Spleen (tissue), 11 donors: ENCODE results near the gene MUC13. TPM values are rescaled to one million over a fixed set of nuclear protein-coding genes. Genes with fewer than 3 reads are reported as not detected.

Experiments used
- DNase-seq: peaks from one replicate; pipeline ENCODE4 v3.0.0-alpha.2; 2020
- H3K27ac ChIP-seq, 8 donors: fragments of 200-600 bp; sonication (generic) in 7 of 8; 1 replicate in 4 of 8; 2 replicates in 4 of 8; pipeline versions ENCODE4 v1.5.0 to v1.8.0; 2016 to 2021; ENCODE audit warnings: inconsistent platforms in 4 of 8, mild to moderate bottlenecking in 4 of 8, moderate library complexity in 1 of 8
- H3K27me3 ChIP-seq, 7 donors: fragments of 200-600 bp; sonication (generic) in 6 of 7; replicated peaks in 1 of 7; 1 replicate in 4 of 7; 2 replicates in 3 of 7; pipeline versions ENCODE4 v1.5.0 to v1.8.0; 2016 to 2021; ENCODE audit warnings: inconsistent platforms in 3 of 7, mild to moderate bottlenecking in 1 of 7
- H3K36me3 ChIP-seq, 6 donors: fragments of 200-600 bp; sonication (generic) in 5 of 6; 1 replicate in 4 of 6; 2 replicates in 2 of 6; pipeline versions ENCODE4 v1.5.0 to v1.8.0; 2016 to 2021; ENCODE audit warnings: inconsistent platforms in 2 of 6
- H3K4me1 ChIP-seq, 6 donors: fragments of 200-600 bp; sonication (generic) in 5 of 6; 1 replicate in 3 of 6; 2 replicates in 3 of 6; pipeline versions ENCODE4 v1.5.0 to v1.8.0; 2016 to 2021; ENCODE audit warnings: inconsistent platforms in 3 of 6
- H3K4me3 ChIP-seq, 8 donors: fragments of 200-600 bp; sonication (generic) in 7 of 8; 1 replicate in 4 of 8; 2 replicates in 4 of 8; pipeline versions ENCODE4 v1.5.0 to v1.8.0; 2016 to 2021; ENCODE audit warnings: inconsistent platforms in 4 of 8, mild to moderate bottlenecking in 4 of 8, moderate library complexity in 2 of 8
- H3K9me3 ChIP-seq, 8 donors: fragments of 200-600 bp; sonication (generic) in 7 of 8; 1 replicate in 4 of 8; 2 replicates in 4 of 8; pipeline versions ENCODE4 v1.5.0 to v1.8.0; 2016 to 2021; ENCODE audit warnings: inconsistent platforms in 4 of 8
- POLR2A ChIP-seq, 3 donors: fragments of 450-650 bp; IDR thresholded peaks; one replicate each; pipeline ENCODE4 v1.5.1; 2017; ENCODE audit warnings: antibody characterized with exemption in 3 of 3, mild to moderate bottlenecking in 1 of 3
- POLR2AphosphoS5 ChIP-seq, 3 donors: sonication (generic); formaldehyde crosslinking; IDR thresholded peaks; one replicate each; pipeline ENCODE4 v1.5.1; 2017; ENCODE audit warnings: antibody characterized with exemption in 3 of 3
- WGBS, 5 donors: extraction: QIAGEN DNeasy Blood & Tissue Kit in 3 of 5; methylation state at CpG; one replicate each; pipeline versions ENCODE4 v1.1.5 to v1.1.7; 2013 to 2018; 5-methylcytosine and 5-hydroxymethylcytosine counted together
- intact Hi-C: fragments of 100-400 bp; cut with DNase I; formaldehyde crosslinking; loops from one replicate; pipeline ENCODE4 v1.15.0; 2023; ENCODE audit warnings: low total_unique reads
- polyA plus RNA-seq, 3 donors: library from polyadenylated mRNA; stranded (reverse); fragments of 200-250 nt; gene quantifications; one replicate each; pipeline ENCODE4 v1.2.1, GENCODE V29; 2013
- total RNA-seq, 7 donors: library from RNA; depleted of rRNA in 3 of 7; stranded (reverse); fragments of >200 nt in 3 of 7; fragmentation: NEBNext Ultra II Directional in 4 of 7; extraction: Animal tissue kit (Norgen Biotek cat#: 25700) in 4 of 7; gene quantifications; one replicate each; pipeline versions ENCODE4 v1.1.0 to v1.2.1, GENCODE V29; 2016 to 2021
- TF ChIP-seq, protein P1 (sequence below), 11 experiments: fragments of 200-600 bp in 7 of 11; fragments of 450-650 bp in 4 of 11; sonication (generic) in 4 of 11; IDR thresholded peaks in 8 of 11; conservative IDR thresholded peaks in 3 of 11; 1 replicate in 7 of 11; 2 replicates in 4 of 11; pipeline versions ENCODE4 v1.4.0 to v1.8.0; 2016 to 2021; ENCODE audit warnings: antibody characterized with exemption in 11 of 11, inconsistent platforms in 4 of 11, mild to moderate bottlenecking in 1 of 11
- donor health status: healthy with polysubstance abuse.
- donor health status: DM: no; HTN: no; CAD: no; lungs with moderate emphysema.
- donor health status: DM: no; HTN: no; CAD: no.
- donor health status: Bipolar disorder and iron deficiency.
- donor health status: healthy.
- donor health status: DM: no; HTN: no; CAD: no.
- donor health status: DM: yes; HTN: yes; CAD: no.

The MUC13 gene
- total and polyA plus RNA-seq, 10 donors, result 0.06 to 0.93 (median 0.17) TPM; not detected in 4

DNA sequence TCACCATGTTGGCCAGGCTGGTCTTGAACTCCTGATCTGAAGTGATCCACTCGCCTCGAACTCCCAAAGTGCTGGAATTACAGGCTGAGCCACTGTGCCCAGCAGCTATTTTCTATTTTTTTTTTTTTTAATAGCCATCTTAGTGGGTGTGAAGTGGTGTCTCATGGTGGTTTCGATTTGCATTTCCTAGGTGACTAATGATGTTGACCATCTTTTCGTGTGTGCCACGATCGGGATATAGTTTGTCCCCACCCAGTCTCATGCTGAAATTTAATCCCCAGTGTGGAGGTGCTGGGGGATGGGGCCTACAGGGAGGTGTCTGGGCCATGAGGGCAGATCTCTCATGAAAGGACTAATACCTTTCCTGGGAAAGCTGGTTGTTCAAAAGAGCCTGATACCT lies 41.8 kb upstream of the MUC13 start:
- H3K27ac ChIP-seq, result no peak overlapping the region
- H3K4me1 ChIP-seq, result no peaks in the 10 kb centered on the region
- intact Hi-C loops, result no loop called here
- no peaks in the 10 kb centered on the region for H3K9me3 ChIP-seq
- 84 to 92% (median 89%) methylated on average over 6 of the region's 6 CpGs for WGBS, 5 donors
- TF ChIP-seq POLR2A (IDR thresholded peaks at IDR 0.05) (no peak), POLR2AphosphoS5 (IDR thresholded peaks at IDR 0.05) (no peak)
- TF ChIP-seq, protein P1, sequence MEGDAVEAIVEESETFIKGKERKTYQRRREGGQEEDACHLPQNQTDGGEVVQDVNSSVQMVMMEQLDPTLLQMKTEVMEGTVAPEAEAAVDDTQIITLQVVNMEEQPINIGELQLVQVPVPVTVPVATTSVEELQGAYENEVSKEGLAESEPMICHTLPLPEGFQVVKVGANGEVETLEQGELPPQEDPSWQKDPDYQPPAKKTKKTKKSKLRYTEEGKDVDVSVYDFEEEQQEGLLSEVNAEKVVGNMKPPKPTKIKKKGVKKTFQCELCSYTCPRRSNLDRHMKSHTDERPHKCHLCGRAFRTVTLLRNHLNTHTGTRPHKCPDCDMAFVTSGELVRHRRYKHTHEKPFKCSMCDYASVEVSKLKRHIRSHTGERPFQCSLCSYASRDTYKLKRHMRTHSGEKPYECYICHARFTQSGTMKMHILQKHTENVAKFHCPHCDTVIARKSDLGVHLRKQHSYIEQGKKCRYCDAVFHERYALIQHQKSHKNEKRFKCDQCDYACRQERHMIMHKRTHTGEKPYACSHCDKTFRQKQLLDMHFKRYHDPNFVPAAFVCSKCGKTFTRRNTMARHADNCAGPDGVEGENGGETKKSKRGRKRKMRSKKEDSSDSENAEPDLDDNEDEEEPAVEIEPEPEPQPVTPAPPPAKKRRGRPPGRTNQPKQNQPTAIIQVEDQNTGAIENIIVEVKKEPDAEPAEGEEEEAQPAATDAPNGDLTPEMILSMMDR (IDR thresholded peaks at IDR 0.05 in 8 of 11, conservative IDR thresholded peaks at IDR 0.05 in 3 of 11), result no peak
- no peaks in the 10 kb centered on the region for H3K27me3 ChIP-seq
- H3K4me3 ChIP-seq, result no peak overlapping the region
- peaks cover 0 to 90% (median 25%) of the 10 kb centered on the region in 6 donors for H3K36me3 ChIP-seq
- DNase-seq, result no peak

DNA sequence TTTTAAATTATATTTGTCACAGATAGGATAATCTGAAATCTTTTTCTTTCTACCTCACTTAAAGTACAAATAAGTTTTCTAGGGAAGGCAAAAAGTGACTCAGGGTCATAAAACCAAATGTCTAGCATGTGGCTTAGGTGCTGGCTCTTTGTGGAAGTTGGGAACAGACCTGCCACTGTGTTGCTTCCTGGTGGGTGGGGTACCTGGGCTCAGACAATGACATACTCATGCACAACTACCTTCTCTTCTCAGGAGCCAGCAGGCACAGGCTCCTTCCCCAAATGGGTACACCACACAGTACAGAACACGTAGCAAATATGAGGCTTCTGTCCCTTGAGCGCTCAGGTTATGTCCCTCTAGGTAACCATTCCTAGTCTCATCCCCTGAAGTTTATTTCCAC lies 40.1 kb upstream of the MUC13 start:
- Histone ChIP-seq H3K27ac (no peak overlapping the region), H3K4me1 (peaks cover 0 to 3% (median 0%) of the 10 kb centered on the region in 6 donors), H3K27me3 (no peaks in the 10 kb centered on the region), H3K4me3 (no peak overlapping the region), H3K9me3 (no peaks in the 10 kb centered on the region), H3K36me3 (peaks cover 0 to 94% (median 41%) of the 10 kb centered on the region in 6 donors)
- intact Hi-C loops, result no loop called here
- no peak for TF ChIP-seq POLR2AphosphoS5 (IDR thresholded peaks at IDR 0.05)
- 94 to 99% (median 96%) methylated on average over 2 of the region's 2 CpGs for WGBS, 5 donors
- no peak for DNase-seq

DNA sequence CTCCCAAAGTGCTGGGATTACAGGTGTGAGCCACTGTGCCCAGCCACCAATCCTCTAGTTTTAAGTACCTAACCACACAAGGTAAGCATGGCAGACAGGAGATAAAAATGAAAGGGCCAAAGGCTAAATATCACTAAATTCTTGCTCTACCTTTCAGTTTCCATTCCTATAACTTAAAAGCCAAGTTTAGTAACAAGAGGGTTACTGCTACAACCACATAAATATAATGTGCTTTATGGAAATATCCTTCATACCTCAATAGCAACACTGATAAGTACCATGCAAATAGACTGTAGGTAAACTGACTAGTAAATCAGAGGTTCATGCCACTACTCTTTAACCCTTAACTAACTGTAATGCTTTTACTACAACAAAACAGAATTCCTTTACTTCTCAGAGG lies 38.7 kb upstream of the MUC13 start:
- no peak for DNase-seq
- Histone ChIP-seq H3K36me3 (peaks cover 0 to 97% (median 49%) of the 10 kb centered on the region in 6 donors), H3K4me3 (no peak overlapping the region), H3K27me3 (no peaks in the 10 kb centered on the region), H3K9me3 (no peaks in the 10 kb centered on the region), H3K4me1 (peaks cover 0 to 8% (median 0%) of the 10 kb centered on the region in 6 donors), H3K27ac (no peak overlapping the region)
- intact Hi-C loops, result no loop called here
- no peak for TF ChIP-seq POLR2A (IDR thresholded peaks at IDR 0.05)
- no peak for TF ChIP-seq POLR2AphosphoS5 (IDR thresholded peaks at IDR 0.05)
- TF ChIP-seq, protein P1 (IDR thresholded peaks at IDR 0.05 in 8 of 11, conservative IDR thresholded peaks at IDR 0.05 in 3 of 11), result no peak

DNA sequence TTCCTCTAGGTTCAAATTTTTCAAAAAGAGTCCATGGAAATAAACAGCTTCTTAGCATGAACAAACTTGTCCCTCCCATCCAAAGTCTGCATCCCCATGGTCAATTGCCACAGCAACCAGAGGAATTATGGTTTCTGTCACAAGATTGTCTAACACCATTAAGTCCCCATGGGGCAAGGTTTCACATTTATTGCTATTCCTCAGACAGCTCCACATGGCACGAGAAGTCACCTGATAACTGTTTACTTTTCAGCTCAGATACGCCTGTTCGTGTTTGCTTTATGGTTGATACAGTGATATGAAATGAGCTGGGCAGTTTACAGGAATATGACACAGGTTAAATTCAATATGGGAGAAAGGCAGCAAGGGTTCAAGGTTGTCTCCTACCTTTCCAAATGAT lies 37.9 kb upstream of the MUC13 start:
- Histone ChIP-seq H3K36me3 (peaks cover 0 to 97% (median 46%) of the 10 kb centered on the region in 6 donors), H3K4me1 (peaks cover 0 to 8% (median 0%) of the 10 kb centered on the region in 6 donors), H3K9me3 (no peaks in the 10 kb centered on the region), H3K27me3 (no peaks in the 10 kb centered on the region), H3K4me3 (no peak overlapping the region), H3K27ac (no peak overlapping the region)
- intact Hi-C loops, result no loop called here
- DNase-seq, result no peak
- WGBS, 5 donors, result 94 to 98% (median 95%) methylated on average over 3 of the region's 3 CpGs
- TF ChIP-seq, protein P1 (IDR thresholded peaks at IDR 0.05 in 8 of 11, conservative IDR thresholded peaks at IDR 0.05 in 3 of 11), result no peak
- TF ChIP-seq POLR2A (IDR thresholded peaks at IDR 0.05) (no peak), POLR2AphosphoS5 (IDR thresholded peaks at IDR 0.05) (no peak)
